Measurements from ENCODE around the gene FAM118B. TPM values are rescaled to one million over a fixed set of nuclear protein-coding genes. Genes with fewer than 3 reads are reported as not detected.
A peak's percentile ranks its signal among the peaks of the same experiment; 100 is the strongest.

Gene FAM118B
- total and polyA plus RNA-seq, 8 donors, result 6.9 to 50.7 (median 23.5) TPM

DNA sequence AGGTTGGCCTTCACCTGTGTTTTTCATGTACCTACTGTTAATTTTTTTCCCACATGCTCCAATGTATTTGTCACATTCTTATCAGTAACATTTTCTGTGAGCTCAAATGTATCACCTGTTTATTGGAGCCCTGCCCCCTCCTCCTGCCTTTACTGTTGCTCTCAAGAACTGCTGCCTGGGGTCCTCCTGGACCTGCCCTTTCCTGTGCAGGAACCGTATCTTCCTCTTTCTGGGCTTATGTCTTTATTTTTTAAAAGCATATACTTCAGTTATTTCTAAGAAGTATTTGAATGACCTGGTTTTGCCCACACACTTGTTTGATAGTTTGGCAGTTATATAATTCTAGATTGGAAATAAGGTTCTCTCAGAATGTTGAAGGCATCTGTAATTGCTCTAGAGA, 5.9 kb downstream of the FAM118B start:
- no peaks in the 10 kb centered on the region for H3K27me3 ChIP-seq
- no peaks in the 10 kb centered on the region for H3K9me3 ChIP-seq
- peaks cover 5 to 71% (median 51%) of the 10 kb centered on the region in 4 donors for H3K4me1 ChIP-seq
- TF ChIP-seq EP300 (IDR thresholded peaks at IDR 0.05) (no peak), POLR2A (IDR thresholded peaks at IDR 0.05) (no peak), POLR2AphosphoS5 (IDR thresholded peaks at IDR 0.05) (no peak)
- TF ChIP-seq, protein P1, sequence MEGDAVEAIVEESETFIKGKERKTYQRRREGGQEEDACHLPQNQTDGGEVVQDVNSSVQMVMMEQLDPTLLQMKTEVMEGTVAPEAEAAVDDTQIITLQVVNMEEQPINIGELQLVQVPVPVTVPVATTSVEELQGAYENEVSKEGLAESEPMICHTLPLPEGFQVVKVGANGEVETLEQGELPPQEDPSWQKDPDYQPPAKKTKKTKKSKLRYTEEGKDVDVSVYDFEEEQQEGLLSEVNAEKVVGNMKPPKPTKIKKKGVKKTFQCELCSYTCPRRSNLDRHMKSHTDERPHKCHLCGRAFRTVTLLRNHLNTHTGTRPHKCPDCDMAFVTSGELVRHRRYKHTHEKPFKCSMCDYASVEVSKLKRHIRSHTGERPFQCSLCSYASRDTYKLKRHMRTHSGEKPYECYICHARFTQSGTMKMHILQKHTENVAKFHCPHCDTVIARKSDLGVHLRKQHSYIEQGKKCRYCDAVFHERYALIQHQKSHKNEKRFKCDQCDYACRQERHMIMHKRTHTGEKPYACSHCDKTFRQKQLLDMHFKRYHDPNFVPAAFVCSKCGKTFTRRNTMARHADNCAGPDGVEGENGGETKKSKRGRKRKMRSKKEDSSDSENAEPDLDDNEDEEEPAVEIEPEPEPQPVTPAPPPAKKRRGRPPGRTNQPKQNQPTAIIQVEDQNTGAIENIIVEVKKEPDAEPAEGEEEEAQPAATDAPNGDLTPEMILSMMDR (IDR thresholded peaks at IDR 0.05), result no peak
- H3K4me3 ChIP-seq, result no peak overlapping the region
- intact Hi-C loops (cut with DNase I; ENCODE audit: low total_unique reads), result no loop called here
- H3K36me3 ChIP-seq, result no peaks in the 10 kb centered on the region
- DNase-seq, result no peak
- 34 to 61% (median 48%) methylated on average over 1 of the region's 1 CpG for WGBS, 5 donors
- H3K27ac ChIP-seq, result peak overlapping the region in 1 of 5 donors; percentile 23

DNA sequence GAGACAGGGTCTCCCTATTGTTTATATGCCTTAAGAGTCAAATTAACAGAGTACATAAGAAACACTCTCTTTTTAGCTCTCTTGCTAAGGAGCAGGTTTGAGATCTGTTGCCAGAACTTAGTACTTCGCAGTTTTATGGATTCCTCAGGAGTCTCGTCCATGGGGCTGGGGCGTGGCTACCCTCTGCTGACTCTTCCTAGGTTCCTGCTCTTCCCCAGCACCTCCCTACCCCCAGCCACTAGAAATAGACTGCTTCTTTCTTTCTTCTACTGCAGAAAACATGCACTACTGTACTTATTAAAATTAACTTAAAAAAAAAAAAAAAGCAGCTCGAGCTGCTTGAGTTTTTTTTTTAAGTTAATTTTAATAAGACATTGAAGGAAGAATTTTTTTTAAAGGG, 8.0 kb downstream of the FAM118B start:
- no peak for DNase-seq
- TF ChIP-seq EP300 (IDR thresholded peaks at IDR 0.05) (no peak), POLR2AphosphoS5 (IDR thresholded peaks at IDR 0.05) (no peak), POLR2A (IDR thresholded peaks at IDR 0.05) (no peak)
- TF ChIP-seq, protein P1 (IDR thresholded peaks at IDR 0.05), result no peak
- H3K4me1 ChIP-seq, result peaks cover 0 to 51% (median 34%) of the 10 kb centered on the region in 4 donors
- no peaks in the 10 kb centered on the region for H3K36me3 ChIP-seq
- intact Hi-C loops (cut with DNase I; ENCODE audit: low total_unique reads), result no loop called here
- H3K27me3 ChIP-seq, result no peaks in the 10 kb centered on the region
- 65 to 73% (median 68%) methylated on average over 4 of the region's 4 CpGs for WGBS, 5 donors
- no peaks in the 10 kb centered on the region for H3K9me3 ChIP-seq
- no peak overlapping the region for H3K27ac ChIP-seq
- H3K4me3 ChIP-seq, result no peak overlapping the region

DNA sequence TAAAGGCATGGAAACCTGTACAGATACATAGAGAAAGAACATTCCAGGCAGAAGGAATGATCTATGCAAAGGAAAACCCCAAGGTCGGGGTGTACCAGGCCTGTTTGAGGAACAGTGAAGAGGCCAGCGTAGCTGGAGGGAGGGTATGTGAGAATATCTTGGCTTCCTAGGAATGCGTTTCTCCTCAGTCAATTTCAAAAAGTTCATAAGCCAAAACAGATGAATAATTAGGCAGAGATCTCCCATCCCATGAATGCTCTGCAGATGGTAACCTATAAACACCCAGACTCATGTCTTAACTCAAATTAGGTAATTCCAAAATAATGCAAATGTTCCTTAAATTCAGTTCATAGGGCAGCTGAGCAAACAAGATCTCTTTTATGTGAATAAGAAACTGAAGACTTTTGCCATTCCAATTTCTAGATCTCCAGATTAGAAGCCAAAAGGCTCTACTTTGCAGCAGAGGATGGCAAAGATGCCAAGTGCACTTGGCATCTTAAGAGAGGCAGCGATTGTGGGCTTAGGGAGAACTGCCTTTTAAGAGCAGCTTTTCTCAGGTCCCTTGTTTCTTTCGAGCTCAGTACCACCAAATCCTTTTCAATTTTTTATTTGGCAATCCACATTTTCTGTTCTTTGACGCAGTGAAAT, 13.2 kb downstream of the FAM118B start:
- Histone ChIP-seq H3K9me3 (no peaks in the 10 kb centered on the region), H3K27ac (no peak overlapping the region), H3K36me3 (peaks cover 1 to 16% (median 8%) of the 10 kb centered on the region in 4 donors), H3K4me1 (peaks cover 0 to 4% (median 0%) of the 10 kb centered on the region in 4 donors), H3K4me3 (no peak overlapping the region), H3K27me3 (no peaks in the 10 kb centered on the region)
- WGBS, 5 donors, result 91 to 95% (median 94%) methylated on average over 6 of the region's 6 CpGs
- no peak for TF ChIP-seq POLR2A (IDR thresholded peaks at IDR 0.05)
- no peak for TF ChIP-seq POLR2AphosphoS5 (IDR thresholded peaks at IDR 0.05)
- TF ChIP-seq EP300 (IDR thresholded peaks at IDR 0.05), result no peak
- TF ChIP-seq, protein P1 (IDR thresholded peaks at IDR 0.05), result no peak
- intact Hi-C loops (cut with DNase I; ENCODE audit: low total_unique reads), result no loop called here
- DNase-seq, result no peak

DNA sequence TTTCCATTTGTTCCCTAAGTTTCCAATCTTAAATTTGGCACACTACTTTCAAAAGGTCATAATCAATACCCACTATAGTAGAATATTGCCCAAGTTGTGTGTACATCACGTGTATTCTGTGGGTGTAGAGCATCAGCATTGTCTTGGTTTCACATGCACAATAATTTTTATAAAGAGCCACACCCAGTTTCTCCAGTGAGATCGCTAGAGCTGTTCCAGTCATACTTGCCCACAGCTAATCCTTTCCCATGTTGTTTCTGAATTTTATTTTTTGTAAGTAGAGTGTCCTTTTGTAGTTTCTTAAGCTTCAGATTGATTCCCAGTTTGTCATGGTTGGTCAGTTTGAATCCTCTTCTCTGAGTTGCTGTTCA, 13.7 kb downstream of the FAM118B start:
- H3K4me3 ChIP-seq, result no peak overlapping the region
- peaks cover 4 to 21% (median 13%) of the 10 kb centered on the region in 4 donors for H3K36me3 ChIP-seq
- no peak overlapping the region for H3K27ac ChIP-seq
- DNase-seq, result no peak
- no peaks in the 10 kb centered on the region for H3K9me3 ChIP-seq
- no peaks in the 10 kb centered on the region for H3K27me3 ChIP-seq
- TF ChIP-seq EP300 (IDR thresholded peaks at IDR 0.05), result no peak
- TF ChIP-seq POLR2A (IDR thresholded peaks at IDR 0.05), result no peak
- TF ChIP-seq, protein P1 (IDR thresholded peaks at IDR 0.05), result no peak
- TF ChIP-seq POLR2AphosphoS5 (IDR thresholded peaks at IDR 0.05), result no peak
- WGBS, 5 donors, result 82 to 96% (median 84%) methylated on average over 2 of the region's 2 CpGs
- peaks cover 0 to 6% (median 0%) of the 10 kb centered on the region in 4 donors for H3K4me1 ChIP-seq
- intact Hi-C loops (cut with DNase I; ENCODE audit: low total_unique reads), result no loop called here

All from stomach (tissue), 9 donors.